Measurements from ENCODE around the gene EPC2.

Gene EPC2

GRCh38 chr2:148721520-148721931 is 77.0 kb downstream of the EPC2 start:
- Histone ChIP-seq H3K27ac (no peak overlapping the region), H3K4me1 (peaks cover 0 to 43% (median 14%) of the 10 kb centered on the region in 4 donors)

GRCh38 chr2:148721991-148722777 is 77.6 kb downstream of the EPC2 start:
- peaks cover 0 to 10% (median 0%) of the 10 kb centered on the region in 3 donors for H3K9me3 ChIP-seq
- peaks cover 0 to 43% (median 13%) of the 10 kb centered on the region in 4 donors for H3K4me1 ChIP-seq
- no peak for TF ChIP-seq CTCF (IDR thresholded peaks at IDR 0.05)
- intact Hi-C loops (cut with DNase I; ENCODE audit: low total_unique reads): no loop called here
- H3K4me3 ChIP-seq: no peak overlapping the region
- DNase-seq: no peak
- no peak overlapping the region for H3K27ac ChIP-seq
- H3K27me3 ChIP-seq: no peaks in the 10 kb centered on the region
- no peaks in the 10 kb centered on the region for H3K36me3 ChIP-seq

More at GRCh38 chr2:148721520-148721931, 77.0 kb downstream of the EPC2 start:
- no peak overlapping the region for H3K4me3 ChIP-seq
- H3K27me3 ChIP-seq: no peaks in the 10 kb centered on the region
- DNase-seq: no peak
- intact Hi-C loops (cut with DNase I; ENCODE audit: low total_unique reads): no loop called here
- no peak for TF ChIP-seq CTCF (IDR thresholded peaks at IDR 0.05)
- peaks cover 0 to 10% (median 0%) of the 10 kb centered on the region in 3 donors for H3K9me3 ChIP-seq
- H3K36me3 ChIP-seq: no peaks in the 10 kb centered on the region

GRCh38 chr2:148725564-148725963 is 81.0 kb downstream of the EPC2 start:
- Histone ChIP-seq H3K4me1 (peaks cover 0 to 43% (median 13%) of the 10 kb centered on the region in 4 donors), H3K9me3 (no peaks in the 10 kb centered on the region), H3K36me3 (no peaks in the 10 kb centered on the region), H3K27me3 (no peaks in the 10 kb centered on the region), H3K27ac (no peak overlapping the region), H3K4me3 (no peak overlapping the region)
- intact Hi-C loops (cut with DNase I; ENCODE audit: low total_unique reads): no loop called here
- no peak for DNase-seq
- TF ChIP-seq CTCF (IDR thresholded peaks at IDR 0.05): no peak

- no peak overlapping the region for H3K4me3 ChIP-seq
- DNase-seq: no peak
- H3K9me3 ChIP-seq: no peaks in the 10 kb centered on the region
- H3K4me1 ChIP-seq: peaks cover 0 to 40% (median 11%) of the 10 kb centered on the region in 4 donors
- intact Hi-C loops (cut with DNase I; ENCODE audit: low total_unique reads): no loop called here
- no peak overlapping the region for H3K27ac ChIP-seq
- no peaks in the 10 kb centered on the region for H3K27me3 ChIP-seq
- H3K36me3 ChIP-seq: no peaks in the 10 kb centered on the region
- TF ChIP-seq CTCF (IDR thresholded peaks at IDR 0.05): no peak
Observed at GRCh38 chr2:148726228-148726627, 81.7 kb downstream of the EPC2 start.

GRCh38 chr2:148730085-148730484 is 85.5 kb downstream of the EPC2 start:
- H3K27me3 ChIP-seq: no peaks in the 10 kb centered on the region

More at GRCh38 chr2:148730085-148730484, 85.5 kb downstream of the EPC2 start:
- no peak for TF ChIP-seq CTCF (IDR thresholded peaks at IDR 0.05)
- intact Hi-C loops (cut with DNase I; ENCODE audit: low total_unique reads): no loop called here
- H3K27ac ChIP-seq: no peak overlapping the region
- no peak overlapping the region for H3K4me3 ChIP-seq
- no peaks in the 10 kb centered on the region for H3K36me3 ChIP-seq
- no peaks in the 10 kb centered on the region for H3K9me3 ChIP-seq
- DNase-seq: no peak
- H3K4me1 ChIP-seq: peaks cover 0 to 5% (median 2%) of the 10 kb centered on the region in 4 donors

Measured in tibial artery (tissue), 4 donors.